Glutamatergic neuron (in vitro differentiated cells): Measurements from ENCODE around the gene PCNX2. TPM values are rescaled to one million over a fixed set of nuclear protein-coding genes. Genes with fewer than 3 reads are reported as not detected.

Source experiments
- DNase-seq: peaks from one replicate; pipeline ENCODE4 v3.0.0; 2022
- H3K27ac Mint-ChIP-seq: one replicate; pipeline ENCODE4 v1.8.0; 2020; ENCODE audit warnings: mild to moderate bottlenecking, mixed read lengths, inconsistent platforms; ENCODE audit not compliant: unreplicated experiment
- H3K27me3 Mint-ChIP-seq: one replicate; pipeline ENCODE4 v1.8.0; 2020; ENCODE audit warnings: mild to moderate bottlenecking, moderate library complexity, mixed read lengths, inconsistent platforms; ENCODE audit not compliant: unreplicated experiment
- H3K36me3 Mint-ChIP-seq: one replicate; pipeline ENCODE4 v1.8.0; 2020; ENCODE audit warnings: mild to moderate bottlenecking, mixed read lengths, inconsistent platforms; ENCODE audit not compliant: unreplicated experiment
- H3K4me1 Mint-ChIP-seq: one replicate; pipeline ENCODE4 v1.8.0; 2020; ENCODE audit warnings: mild to moderate bottlenecking, low read depth, mixed read lengths, inconsistent platforms; ENCODE audit not compliant: unreplicated experiment
- H3K4me3 Mint-ChIP-seq: one replicate; pipeline ENCODE4 v1.8.0; 2020; ENCODE audit warnings: mild to moderate bottlenecking, mixed read lengths, inconsistent platforms; ENCODE audit not compliant: unreplicated experiment
- H3K9me3 Mint-ChIP-seq: one replicate; pipeline ENCODE4 v1.8.0; 2020; ENCODE audit warnings: mild to moderate bottlenecking, moderate library complexity, mixed read lengths, inconsistent platforms; ENCODE audit not compliant: unreplicated experiment
- CTCF ChIP-seq: fragments of 200-600 bp; sonication (generic); IDR thresholded peaks from one replicate; pipeline ENCODE4 v1.5.0; 2021; ENCODE audit not compliant: partially characterized antibody, unreplicated experiment
- total RNA-seq: library from RNA; stranded (reverse); fragmentation: NEBNext Ultra II Directional; extraction: Animal tissue kit (Norgen Biotek cat#: 25700); gene quantifications from one replicate; pipeline ENCODE4 v1.2.1, GENCODE V29; 2021; ENCODE audit not compliant: unreplicated experiment

PCNX2 gene
- total RNA-seq, 1 donor from 2014 or later: 44.5 TPM

DNA sequence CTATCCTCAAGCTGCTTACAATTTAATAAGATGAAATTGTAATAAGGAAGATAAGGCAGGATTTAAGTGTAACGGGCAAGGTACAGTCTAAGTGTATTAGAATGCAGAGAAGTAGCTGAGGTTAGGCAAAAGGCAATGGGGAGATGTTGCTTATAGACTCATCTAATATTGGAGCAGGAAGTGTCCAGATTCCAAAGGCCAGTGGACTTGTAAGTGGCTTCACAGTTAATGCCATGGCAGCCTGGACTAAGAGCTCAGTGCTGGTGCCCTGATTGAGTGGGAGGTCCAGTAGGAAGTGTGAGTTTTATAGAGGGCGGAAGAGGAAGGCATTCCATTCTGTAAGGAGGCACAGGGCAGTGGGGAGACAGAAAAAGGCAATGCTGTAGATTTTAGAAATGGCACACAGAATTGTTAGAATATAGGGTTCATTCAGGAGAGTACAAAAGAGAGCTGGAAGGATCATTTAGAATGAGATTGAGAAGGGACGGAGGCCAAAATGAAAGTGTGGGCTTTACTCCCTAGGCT, 44.6 kb upstream of the PCNX2 start:
- no peak for DNase-seq
- TF ChIP-seq CTCF: no peak
- H3K9me3 Mint-ChIP-seq: no peaks in the 10 kb centered on the region
- H3K36me3 Mint-ChIP-seq: peaks cover 5% of the 10 kb centered on the region
- no peak overlapping the region for H3K4me3 Mint-ChIP-seq
- H3K27ac Mint-ChIP-seq: no peak overlapping the region
- H3K27me3 Mint-ChIP-seq: peaks cover 1% of the 10 kb centered on the region
- H3K4me1 Mint-ChIP-seq: no peaks in the 10 kb centered on the region

DNA sequence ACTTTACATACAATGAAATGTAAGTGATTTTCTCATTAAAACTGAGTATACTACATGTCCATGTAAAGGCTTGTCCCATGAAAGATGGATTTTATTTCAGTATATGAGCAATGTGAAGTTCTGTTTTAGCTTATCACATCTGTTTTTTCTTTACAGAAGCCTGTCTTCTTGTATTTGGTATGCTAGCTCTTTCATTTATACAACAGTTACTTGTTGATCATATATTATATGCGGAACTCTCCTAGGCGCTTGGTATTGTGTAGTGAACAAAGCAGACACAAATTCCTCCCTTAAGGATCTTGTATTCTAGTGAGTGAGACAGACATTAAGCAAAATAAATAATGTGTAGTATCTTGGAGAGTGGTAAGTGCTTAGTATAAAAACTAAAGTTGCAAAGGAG, 42.6 kb upstream of the PCNX2 start:
- no peaks in the 10 kb centered on the region for H3K27me3 Mint-ChIP-seq
- no peaks in the 10 kb centered on the region for H3K36me3 Mint-ChIP-seq
- TF ChIP-seq CTCF: no peak
- no peak overlapping the region for H3K27ac Mint-ChIP-seq
- no peaks in the 10 kb centered on the region for H3K4me1 Mint-ChIP-seq
- H3K4me3 Mint-ChIP-seq: no peak overlapping the region
- no peak for DNase-seq
- no peaks in the 10 kb centered on the region for H3K9me3 Mint-ChIP-seq

- no peak overlapping the region for H3K4me3 Mint-ChIP-seq
- H3K36me3 Mint-ChIP-seq: no peaks in the 10 kb centered on the region
- DNase-seq: no peak
- TF ChIP-seq CTCF: no peak
- no peaks in the 10 kb centered on the region for H3K4me1 Mint-ChIP-seq
- no peaks in the 10 kb centered on the region for H3K9me3 Mint-ChIP-seq
- no peak overlapping the region for H3K27ac Mint-ChIP-seq
- no peaks in the 10 kb centered on the region for H3K27me3 Mint-ChIP-seq
Measured at GRCh38 chr1:233337505-233337904, 42.0 kb upstream of the PCNX2 start.

GRCh38 chr1:233336554-233337456, 41.3 kb upstream of the PCNX2 start:
- TF ChIP-seq CTCF: no peak
- no peak for DNase-seq
- Mint-ChIP-seq H3K4me1 (no peaks in the 10 kb centered on the region), H3K36me3 (no peaks in the 10 kb centered on the region), H3K4me3 (no peak overlapping the region), H3K27me3 (no peaks in the 10 kb centered on the region), H3K27ac (no peak overlapping the region), H3K9me3 (no peaks in the 10 kb centered on the region)

- TF ChIP-seq CTCF: no peak
- no peak for DNase-seq
- H3K36me3 Mint-ChIP-seq: no peaks in the 10 kb centered on the region
- no peaks in the 10 kb centered on the region for H3K9me3 Mint-ChIP-seq
- no peak overlapping the region for H3K4me3 Mint-ChIP-seq
- H3K4me1 Mint-ChIP-seq: no peaks in the 10 kb centered on the region
- H3K27me3 Mint-ChIP-seq: peaks cover 6% of the 10 kb centered on the region
- no peak overlapping the region for H3K27ac Mint-ChIP-seq
Measured at GRCh38 chr1:233334092-233334491, 38.6 kb upstream of the PCNX2 start.
